BLaER1 (cell line): ENCODE results near the gene HDAC4.
A peak's percentile ranks its signal among the peaks of the same experiment; 100 is the strongest.

ENCODE experiments used
- H3K27ac ChIP-seq: shearing (Covaris generic); formaldehyde crosslinking; 2 replicates; pipeline ENCODE4 v1.8.1; 2022
- H3K27me3 ChIP-seq: shearing (Covaris generic); formaldehyde crosslinking; 2 replicates; pipeline ENCODE4 v1.8.1; 2022
- H3K36me3 ChIP-seq: shearing (Covaris generic); formaldehyde crosslinking; 2 replicates; pipeline ENCODE4 v1.8.1; 2022
- H3K4me1 ChIP-seq: shearing (Covaris generic); formaldehyde crosslinking; 2 replicates; pipeline ENCODE4 v1.8.1; 2022
- H3K4me2 ChIP-seq: shearing (Covaris generic); formaldehyde crosslinking; 2 replicates; pipeline ENCODE4 v1.8.1; 2022
- H3K4me3 ChIP-seq: shearing (Covaris generic); formaldehyde crosslinking; 2 replicates; pipeline ENCODE4 v1.8.1; 2022
- H3K9ac ChIP-seq: shearing (Covaris generic); formaldehyde crosslinking; 2 replicates; pipeline ENCODE4 v1.8.1; 2022
- H3K9me3 ChIP-seq: shearing (Covaris generic); formaldehyde crosslinking; 2 replicates; pipeline ENCODE4 v1.8.1; 2022
- H4K20me1 ChIP-seq: shearing (Covaris generic); formaldehyde crosslinking; 2 replicates; pipeline ENCODE4 v1.8.1; 2022
- Cebpa-rat ChIP-seq: shearing (Covaris generic); IDR thresholded peaks from 2 replicates; pipeline ENCODE4 v1.8.1; 2022

HDAC4 gene

DNA sequence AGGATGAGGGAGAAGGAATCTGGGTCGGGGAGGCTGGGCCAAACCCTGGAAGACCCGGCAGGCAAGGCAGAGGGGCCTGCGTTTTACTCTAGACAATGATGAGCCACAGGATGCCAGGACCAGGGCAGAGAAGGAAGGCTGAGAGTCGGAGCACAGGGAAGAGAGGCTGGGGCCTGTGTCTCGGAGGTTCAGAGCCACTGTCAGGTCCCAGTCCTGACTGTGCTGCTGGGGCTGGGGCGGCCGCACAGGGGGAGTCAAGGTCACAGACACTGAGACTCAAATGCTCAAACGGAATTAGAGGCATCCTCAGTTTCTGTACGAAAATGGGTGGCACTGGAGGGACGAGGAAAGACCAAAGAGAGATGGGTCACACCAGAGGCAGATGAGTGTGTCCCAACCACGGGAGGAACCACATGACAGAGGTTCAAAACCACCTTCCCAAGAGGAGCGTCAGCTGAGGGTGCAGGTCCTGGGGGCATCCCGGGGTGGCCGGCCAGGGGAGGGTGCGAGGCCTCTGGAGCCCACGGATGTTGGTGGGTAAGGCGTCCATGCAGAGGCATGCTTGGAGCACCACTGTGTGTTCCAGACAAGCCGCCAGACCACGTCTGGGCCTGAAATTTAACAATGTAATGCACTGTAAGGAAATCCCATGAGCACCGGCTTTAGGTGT is 14.7 kb downstream of the HDAC4 start:
- Histone ChIP-seq H3K27ac (peak overlapping the region; percentile 23; the same call in 1 of the 2 replicates), H3K9ac (peak overlapping the region; percentile 22; the same call in 1 of the 2 replicates), H3K4me1 (peaks cover 61% of the 10 kb centered on the region), H3K9me3 (peaks cover 19% of the 10 kb centered on the region), H4K20me1 (peaks cover 98% of the 10 kb centered on the region), H3K4me2 (peak overlapping the region; percentile 44), H3K27me3 (no peaks in the 10 kb centered on the region), H3K4me3 (no peak overlapping the region), H3K36me3 (peaks cover 58% of the 10 kb centered on the region)
- no peak for TF ChIP-seq Cebpa-rat

DNA sequence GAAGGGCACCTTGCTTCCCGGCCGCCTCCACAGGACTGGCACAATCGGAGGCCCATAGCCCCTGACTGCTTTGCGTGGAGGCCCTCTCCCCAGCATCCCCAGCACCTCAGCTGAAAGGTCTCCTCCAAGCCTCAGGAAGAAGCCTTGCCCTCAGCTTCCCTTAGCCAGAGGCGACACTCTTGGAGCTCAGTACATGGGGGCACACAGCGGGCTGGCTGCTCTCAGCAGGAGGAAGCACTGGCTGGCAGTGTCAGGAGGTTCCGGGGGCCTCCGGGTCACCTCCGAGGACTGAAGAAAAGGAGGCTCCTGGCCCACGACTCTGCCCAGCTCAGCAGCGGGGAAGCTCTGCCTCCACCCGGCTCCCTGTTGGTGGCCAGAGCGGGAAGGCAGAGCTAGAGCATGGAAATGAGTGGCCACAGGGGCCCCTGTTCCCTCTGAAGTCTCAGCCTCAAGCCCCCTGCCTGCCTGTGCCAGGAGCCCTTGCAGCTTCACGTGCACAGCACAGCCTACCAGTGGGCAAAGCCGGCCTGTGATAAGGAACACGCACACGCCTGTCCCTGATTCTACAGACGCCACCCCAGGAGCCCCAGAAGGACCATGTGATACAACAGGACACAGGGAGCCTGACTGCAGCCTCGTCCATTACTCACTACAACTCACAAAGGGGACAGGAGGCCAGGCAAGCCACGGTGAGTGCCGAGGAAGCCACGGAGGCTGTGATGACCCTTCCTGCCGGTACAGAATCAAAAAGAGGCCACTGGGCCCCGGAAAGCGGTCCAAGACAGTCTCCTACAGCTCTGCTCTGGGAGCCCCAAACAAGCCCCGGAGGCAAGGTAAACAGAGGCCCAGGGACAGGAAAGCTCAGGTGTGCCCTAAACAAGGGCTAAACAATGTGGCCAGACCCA is 15.5 kb downstream of the HDAC4 start:
- H3K4me1 ChIP-seq: peaks cover 69% of the 10 kb centered on the region
- no peak overlapping the region for H3K4me3 ChIP-seq
- TF ChIP-seq Cebpa-rat: no peak
- 0 out of 2 replicates have a peak overlapping the region, but pooled peaks have one; percentile 10 for H3K9ac ChIP-seq
- peak overlapping the region; percentile 84 for H3K4me2 ChIP-seq
- H3K9me3 ChIP-seq: peaks cover 13% of the 10 kb centered on the region
- peaks cover 50% of the 10 kb centered on the region for H3K36me3 ChIP-seq
- no peaks in the 10 kb centered on the region for H3K27me3 ChIP-seq
- peaks cover 98% of the 10 kb centered on the region for H4K20me1 ChIP-seq
- peak overlapping the region; percentile 23; the same call in 1 of the 2 replicates for H3K27ac ChIP-seq

DNA sequence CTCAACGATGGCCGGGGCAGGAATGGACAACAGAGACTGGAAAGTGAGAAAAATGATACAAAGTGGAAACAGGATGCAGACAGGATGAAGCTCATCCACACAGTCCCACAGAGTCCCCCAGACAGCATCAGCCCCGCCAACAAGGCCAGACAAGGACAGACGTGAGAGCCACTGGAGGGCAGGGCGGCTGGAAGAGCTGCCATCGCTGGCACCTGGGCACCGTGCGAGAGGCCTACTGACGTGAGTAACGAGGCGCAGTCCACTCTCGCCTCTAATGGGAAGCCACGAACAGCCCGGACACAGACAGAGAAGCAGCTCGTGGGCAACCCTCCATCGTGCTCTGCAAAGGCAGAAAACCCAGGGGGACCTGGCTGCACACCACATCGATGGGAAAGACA is 17.1 kb downstream of the HDAC4 start:
- peaks cover 100% of the 10 kb centered on the region for H4K20me1 ChIP-seq

DNA sequence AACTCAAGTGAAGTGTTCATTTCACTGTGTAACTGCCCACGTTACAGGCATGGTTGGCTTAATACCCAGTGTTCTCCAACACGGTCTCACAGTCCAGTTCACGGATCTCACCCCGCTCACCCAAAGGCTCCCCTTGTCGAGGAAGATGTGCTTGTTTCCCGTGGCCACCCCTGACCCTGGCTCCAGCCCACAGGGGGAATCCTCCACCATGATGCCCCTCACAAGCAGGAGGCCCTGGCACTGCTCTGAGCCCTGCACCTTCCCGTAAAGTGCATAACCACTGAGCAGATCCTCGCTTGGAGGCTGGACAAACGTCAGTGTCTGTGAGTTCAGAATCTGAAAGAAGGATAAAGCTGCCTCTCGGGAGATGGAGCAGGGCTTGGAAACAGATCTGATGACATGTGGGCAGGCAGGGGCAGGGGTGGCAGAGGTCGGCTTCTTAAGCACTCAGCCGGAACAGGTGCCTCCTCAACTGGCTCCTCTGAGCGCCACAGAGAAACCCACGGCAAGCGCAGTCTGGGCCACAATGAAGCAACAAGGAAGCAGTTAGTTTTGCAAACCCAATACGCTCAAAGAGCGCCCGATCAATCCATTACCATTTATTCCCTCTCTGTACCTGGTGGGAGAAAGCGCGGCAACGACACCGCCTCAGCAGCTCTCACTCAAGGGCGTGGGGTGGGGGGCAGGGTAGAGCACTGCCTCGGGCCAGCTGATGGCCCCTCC is 17.6 kb downstream of the HDAC4 start:
- H3K9ac ChIP-seq: peak overlapping the region; percentile 40; the same call in 1 of the 2 replicates
- TF ChIP-seq Cebpa-rat: no peak
- H3K27ac ChIP-seq: peak overlapping the region; percentile 57
- H3K4me1 ChIP-seq: peaks cover 90% of the 10 kb centered on the region
- no peaks in the 10 kb centered on the region for H3K9me3 ChIP-seq
- no peak overlapping the region for H3K4me3 ChIP-seq
- H3K27me3 ChIP-seq: no peaks in the 10 kb centered on the region
- H4K20me1 ChIP-seq: peaks cover 100% of the 10 kb centered on the region
- H3K36me3 ChIP-seq: peaks cover 40% of the 10 kb centered on the region; the same call in 1 of the 2 replicates
- peak overlapping the region; percentile 84 for H3K4me2 ChIP-seq

More for the DNA sequence above, 17.1 kb downstream of the HDAC4 start:
- Histone ChIP-seq H3K9ac (peak overlapping the region; percentile 40; the same call in 1 of the 2 replicates), H3K27ac (peak overlapping the region; percentile 57; the same call in 1 of the 2 replicates), H3K36me3 (peaks cover 42% of the 10 kb centered on the region; the same call in 1 of the 2 replicates), H3K9me3 (no peaks in the 10 kb centered on the region), H3K4me3 (no peak overlapping the region), H3K4me1 (peaks cover 85% of the 10 kb centered on the region), H3K27me3 (no peaks in the 10 kb centered on the region), H3K4me2 (peak overlapping the region; percentile 84)
- no peak for TF ChIP-seq Cebpa-rat

DNA sequence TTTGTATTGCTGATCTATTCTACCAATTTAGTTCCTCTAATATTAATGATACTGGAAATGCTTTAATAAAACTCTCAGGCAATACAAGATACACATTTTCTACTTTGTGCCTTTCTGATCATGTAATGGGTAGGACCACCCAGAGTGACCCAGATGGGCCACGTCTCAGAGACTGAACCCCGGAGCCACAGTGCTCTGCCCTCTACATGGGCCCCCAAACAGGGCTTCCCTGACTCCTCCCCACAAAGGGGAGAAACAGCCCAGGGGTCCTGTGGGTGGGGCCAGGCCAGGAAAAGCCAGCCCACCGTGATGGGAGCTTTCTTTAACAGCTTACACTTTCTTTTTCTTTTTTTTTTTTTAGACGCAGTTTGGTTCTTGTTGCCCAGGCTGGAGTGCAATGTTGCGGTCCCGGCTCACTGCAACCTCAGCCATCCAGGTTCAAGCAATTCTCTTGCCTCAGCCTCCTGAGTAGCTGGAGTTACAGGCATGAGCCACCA is 18.4 kb downstream of the HDAC4 start:
- no peaks in the 10 kb centered on the region for H3K9me3 ChIP-seq
- peaks cover 100% of the 10 kb centered on the region for H4K20me1 ChIP-seq
- H3K9ac ChIP-seq: no peak overlapping the region; the same call in 1 of the 2 replicates
- no peak overlapping the region for H3K4me3 ChIP-seq
- H3K4me2 ChIP-seq: peak overlapping the region; percentile 84
- H3K27me3 ChIP-seq: no peaks in the 10 kb centered on the region
- H3K4me1 ChIP-seq: peaks cover 98% of the 10 kb centered on the region
- TF ChIP-seq Cebpa-rat: no peak
- peak overlapping the region; percentile 57; the same call in 1 of the 2 replicates for H3K27ac ChIP-seq
- peaks cover 40% of the 10 kb centered on the region; the same call in 1 of the 2 replicates for H3K36me3 ChIP-seq

DNA sequence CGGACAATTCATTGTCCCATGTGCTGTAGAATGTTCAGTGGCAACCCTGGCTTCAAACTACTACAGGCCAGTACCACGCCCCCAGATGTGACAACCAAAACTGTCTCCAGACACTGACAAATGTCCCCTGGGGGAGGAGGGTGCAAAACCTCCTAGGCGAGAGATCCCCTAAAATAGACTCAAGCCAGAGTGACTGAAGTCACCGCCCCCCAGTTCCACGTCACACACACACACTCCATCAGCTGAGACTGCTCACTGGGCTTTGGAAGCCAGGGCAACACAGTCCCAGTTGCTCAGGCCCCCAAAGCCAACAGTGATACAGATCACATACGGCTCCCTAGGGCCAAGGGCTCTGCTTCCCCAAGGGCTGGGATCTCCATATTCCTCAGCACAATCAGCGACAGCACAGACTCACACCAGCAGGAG is 19.1 kb downstream of the HDAC4 start:
- peaks cover 100% of the 10 kb centered on the region for H4K20me1 ChIP-seq

DNA sequence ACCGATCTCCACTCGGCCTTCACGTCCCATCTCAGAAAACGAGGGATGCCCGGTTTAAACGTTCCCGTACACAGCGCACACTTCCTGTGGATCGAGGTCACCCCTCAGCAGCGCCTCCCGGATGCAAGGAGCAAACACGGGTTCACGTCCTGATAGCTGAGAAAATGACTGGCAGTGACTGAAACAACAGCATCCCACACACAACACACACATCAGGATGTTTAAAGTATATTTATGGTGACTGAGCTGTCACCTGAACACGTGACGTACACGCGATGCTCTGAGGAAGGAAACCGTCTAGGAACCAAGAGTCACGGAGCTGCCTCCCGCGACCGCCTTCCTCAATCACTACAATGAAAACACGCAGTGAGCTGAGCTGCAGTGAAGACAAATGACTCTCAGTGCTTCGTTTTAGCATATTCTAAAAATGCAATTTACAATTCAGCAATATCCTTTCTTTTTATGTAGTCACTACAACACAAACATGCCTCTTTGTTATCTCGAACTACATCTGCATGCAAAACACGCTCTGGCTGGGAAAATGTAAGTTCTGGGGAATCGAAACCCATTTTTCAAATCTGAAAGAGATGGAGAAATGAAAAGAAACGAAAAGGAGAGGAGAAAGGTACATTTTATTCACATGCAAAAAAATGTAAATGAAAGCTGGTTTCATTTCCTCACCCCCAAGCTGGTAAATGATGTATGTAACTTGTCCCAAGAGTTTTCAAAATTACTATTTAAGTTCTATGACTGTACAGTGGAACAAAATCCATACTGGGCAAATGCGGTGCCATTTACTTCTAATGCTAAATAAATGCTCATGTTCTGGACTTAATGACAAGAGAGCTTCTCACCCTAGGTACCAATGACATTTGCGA is 19.8 kb downstream of the HDAC4 start:
- Histone ChIP-seq H3K9me3 (no peaks in the 10 kb centered on the region), H4K20me1 (peaks cover 98% of the 10 kb centered on the region), H3K4me1 (peaks cover 99% of the 10 kb centered on the region), H3K27me3 (no peaks in the 10 kb centered on the region), H3K27ac (peak overlapping the region; percentile 28), H3K4me2 (peak overlapping the region; percentile 84), H3K4me3 (peak overlapping the region; percentile 29; the same call in 1 of the 2 replicates), H3K36me3 (peaks cover 32% of the 10 kb centered on the region; the same call in 1 of the 2 replicates), H3K9ac (peak overlapping the region; percentile 25)
- no peak for TF ChIP-seq Cebpa-rat

More for the DNA sequence above, 19.1 kb downstream of the HDAC4 start:
- Histone ChIP-seq H3K4me1 (peaks cover 100% of the 10 kb centered on the region), H3K4me3 (peak overlapping the region; percentile 29; the same call in 1 of the 2 replicates), H3K9ac (peak overlapping the region; percentile 25; the same call in 1 of the 2 replicates), H3K27me3 (no peaks in the 10 kb centered on the region), H3K4me2 (peak overlapping the region; percentile 84), H3K9me3 (no peaks in the 10 kb centered on the region), H3K27ac (no peak overlapping the region; the same call in 1 of the 2 replicates), H3K36me3 (peaks cover 35% of the 10 kb centered on the region; the same call in 1 of the 2 replicates)
- no peak for TF ChIP-seq Cebpa-rat

DNA sequence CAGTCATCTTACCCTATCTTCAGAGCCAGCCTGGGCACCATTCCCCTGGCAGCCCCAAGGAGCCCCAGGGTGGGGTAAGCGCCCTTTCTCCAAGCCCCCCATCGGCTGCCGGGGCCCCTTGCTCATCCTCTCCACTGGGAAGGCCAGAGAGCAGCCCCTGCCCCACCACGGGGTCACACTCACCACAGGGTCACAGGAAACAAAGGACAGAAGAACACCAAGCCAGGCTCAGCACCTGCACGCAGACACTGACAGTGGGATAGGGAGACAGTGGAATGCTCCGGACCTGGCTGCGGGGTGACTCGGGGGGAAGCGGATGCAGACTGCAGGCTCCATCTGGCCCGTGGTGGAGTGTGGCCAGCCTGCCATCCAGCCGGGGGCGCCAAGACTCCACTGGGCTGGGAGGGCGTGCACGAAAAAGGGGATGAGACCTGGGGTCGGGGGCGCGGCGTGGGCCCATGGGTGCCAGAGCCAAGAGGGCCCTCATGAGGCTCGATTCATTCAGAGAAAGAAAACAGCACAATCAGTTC is 21.1 kb downstream of the HDAC4 start:
- H3K4me2 ChIP-seq: peak overlapping the region; percentile 53; the same call in 1 of the 2 replicates
- no peak overlapping the region for H3K4me3 ChIP-seq
- H3K9ac ChIP-seq: no peak overlapping the region
- peaks cover 90% of the 10 kb centered on the region for H4K20me1 ChIP-seq
- peak overlapping the region; percentile 62 for H3K27ac ChIP-seq
- TF ChIP-seq Cebpa-rat: no peak
- H3K36me3 ChIP-seq: peaks cover 34% of the 10 kb centered on the region
- no peaks in the 10 kb centered on the region for H3K27me3 ChIP-seq
- no peaks in the 10 kb centered on the region for H3K9me3 ChIP-seq
- peaks cover 94% of the 10 kb centered on the region for H3K4me1 ChIP-seq
